HepG2 (cell line): ENCODE measurements around the gene NT5M. TPM values are rescaled to one million over a fixed set of nuclear protein-coding genes. Genes with fewer than 3 reads are reported as not detected.
A peak's percentile ranks its signal among the peaks of the same experiment; 100 is the strongest.

Source experiments
- ARNT2 ChIP-seq: sonication (generic); formaldehyde crosslinking; IDR thresholded peaks from 2 replicates; pipeline ENCODE4 v1.8.0; 2022; ENCODE audit warnings: mild to moderate bottlenecking, low read depth, missing genetic modification reagents, moderate library complexity
- ATF7 ChIP-seq, 2 experiments: fragments of 450-650 bp in 1 of 2; sonication (generic) in 1 of 2; formaldehyde crosslinking in 1 of 2; IDR thresholded peaks; 2 replicates each; pipeline versions ENCODE4 v1.4.0 to v1.6.1; 2016 to 2020; ENCODE audit warnings: antibody characterized with exemption in 1 of 2, mild to moderate bottlenecking in 1 of 2, missing genetic modification reagents in 1 of 2
- HNF4A ChIP-seq: sonication (generic); formaldehyde crosslinking; IDR thresholded peaks from 2 replicates; pipeline ENCODE4 v1.4.0; 2020; ENCODE audit warnings: missing genetic modification reagents
- KLF6 ChIP-seq: IDR thresholded peaks from 2 replicates; pipeline ENCODE4 v1.8.0; 2016; ENCODE audit warnings: missing biosample characterization, missing genetic modification reagents
- REPIN1 ChIP-seq: sonication (generic); formaldehyde crosslinking; IDR thresholded peaks from 2 replicates; pipeline ENCODE4 v1.8.0; 2022; ENCODE audit warnings: missing genetic modification reagents, low read depth, mild to moderate bottlenecking, borderline replicate concordance
- REXO4 ChIP-seq: sonication (generic); formaldehyde crosslinking; IDR thresholded peaks from 2 replicates; pipeline ENCODE4 v1.8.0; 2022; ENCODE audit warnings: missing genetic modification reagents, mild to moderate bottlenecking, borderline replicate concordance
- SIX1 ChIP-seq: sonication (generic); formaldehyde crosslinking; IDR thresholded peaks from 2 replicates; pipeline ENCODE4 v1.4.0; 2020; ENCODE audit warnings: missing genetic modification reagents, borderline replicate concordance
- ZFP1 ChIP-seq: IDR thresholded peaks from 2 replicates; pipeline ENCODE4 v1.6.1; 2016
- ZNF17 ChIP-seq: sonication (generic); formaldehyde crosslinking; IDR thresholded peaks from 2 replicates; pipeline ENCODE4 v1.5.0; 2020; ENCODE audit warnings: mild to moderate bottlenecking, missing genetic modification reagents
- ZNF460 ChIP-seq: sonication (generic); formaldehyde crosslinking; IDR thresholded peaks from 2 replicates; pipeline ENCODE4 v1.5.1; 2020; ENCODE audit warnings: missing genetic modification reagents, mild to moderate bottlenecking, borderline replicate concordance
- polyA plus RNA-seq, 8 experiments: library from polyadenylated mRNA; depleted of rRNA in 3 of 8; stranded (reverse) in 7 of 8; unstranded in 1 of 8; fragments of >200 nt; fragmentation: Illumina TruSeq in 4 of 8; extraction: Trizol in 4 of 8; gene quantifications; 2 replicates each; pipeline versions ENCODE4 v1.2.1 to v1.2.3, GENCODE V29; 2011 to 2016; ENCODE audit warnings: low read depth in 4 of 8, missing spikeins in 1 of 8, mixed read lengths in 1 of 8; ENCODE audit not compliant: insufficient read depth in 1 of 8
- total RNA-seq, 5 experiments: library from RNA; depleted of rRNA; stranded (reverse); fragments of >200 nt; fragmentation: Illumina TruSeq; extraction: Trizol; gene quantifications; 2 replicates each; pipeline ENCODE4 v1.2.3, GENCODE V29; 2016; ENCODE audit warnings: low read depth in 1 of 5
- TF ChIP-seq, protein P1 (sequence below): sonication (generic); formaldehyde crosslinking; IDR thresholded peaks from 2 replicates; pipeline ENCODE4 v1.5.0; 2020; ENCODE audit warnings: mild to moderate bottlenecking, low read depth, missing genetic modification reagents, borderline replicate concordance
- TF ChIP-seq, protein P2 (sequence below): sonication (generic); formaldehyde crosslinking; IDR thresholded peaks from 2 replicates; pipeline ENCODE4 v1.4.0; 2020; ENCODE audit warnings: missing genetic modification reagents, borderline replicate concordance
- TF ChIP-seq, protein P3 (sequence below): sonication (generic); formaldehyde crosslinking; IDR thresholded peaks from 2 replicates; pipeline ENCODE4 v1.9.0; 2021; ENCODE audit warnings: missing genetic modification reagents, mild to moderate bottlenecking, borderline replicate concordance
- TF ChIP-seq, protein P4 (sequence below), 2 experiments: sonication (generic) in 1 of 2; formaldehyde crosslinking in 1 of 2; IDR thresholded peaks; 2 replicates each; pipeline versions ENCODE4 v1.6.1 to v1.9.0; 2014 to 2022; ENCODE audit warnings: antibody characterized with exemption in 1 of 2, borderline replicate concordance in 1 of 2, inconsistent platforms in 1 of 2, low read depth in 1 of 2, missing genetic modification reagents in 1 of 2
- TF ChIP-seq, protein P5 (sequence below): IDR thresholded peaks from 2 replicates; pipeline ENCODE4 v1.6.1; 2016; ENCODE audit warnings: missing compliant biosample characterization, missing genetic modification reagents, borderline replicate concordance

Gene NT5M
- total and polyA plus RNA-seq, 2 of the 13 experiments (the other 11 are each of a cell fraction or from before 2014, with no cell fraction given): 0.55 to 0.78 TPM

DNA sequence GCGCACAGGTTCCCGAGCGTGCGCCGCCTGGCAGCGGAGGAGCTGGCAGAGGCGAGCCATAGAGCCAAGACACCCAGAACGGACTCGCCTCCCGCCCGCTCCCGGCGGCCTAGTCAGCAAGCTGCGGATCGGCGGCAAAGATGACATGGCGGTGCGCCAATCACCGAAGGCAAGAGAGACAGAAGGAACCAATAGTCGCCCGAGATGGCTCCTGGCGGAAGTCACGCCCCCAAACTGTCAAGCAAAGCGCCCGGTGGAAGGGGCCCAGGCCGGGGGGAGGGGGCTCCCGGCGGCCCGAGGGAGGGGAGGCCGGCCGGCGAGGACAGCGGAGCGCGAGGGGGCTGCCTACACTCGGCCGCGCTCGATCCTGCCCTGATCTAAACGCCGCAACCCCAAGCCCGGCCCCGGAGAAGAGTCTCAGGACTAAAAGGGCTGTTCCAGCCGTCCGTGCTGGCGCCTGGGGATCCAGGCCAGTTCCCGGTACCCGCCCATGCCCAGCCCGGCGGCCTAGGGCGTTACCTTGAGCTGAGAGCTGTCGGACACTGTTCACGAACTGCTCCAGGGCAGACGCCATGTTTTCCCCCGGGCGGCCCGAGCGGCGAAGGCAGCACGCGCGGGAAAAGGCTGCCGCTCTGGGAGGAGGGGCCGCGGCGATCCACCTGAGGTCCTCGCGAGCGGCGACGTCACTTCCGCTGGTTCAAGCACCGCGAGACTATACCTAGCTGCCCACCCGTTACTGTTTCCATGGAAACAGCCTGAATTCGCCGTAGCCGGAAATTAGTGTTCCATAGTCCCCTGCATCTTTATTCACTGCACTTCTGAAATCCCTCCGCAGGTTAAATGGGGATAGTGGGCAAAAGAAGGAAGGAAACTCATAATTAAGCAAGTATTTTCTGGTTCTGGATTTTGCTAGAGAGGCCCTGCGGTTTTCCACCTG, 22.3 kb upstream of the NT5M start, which contains the start of gene COPS3 (continued):
- TF ChIP-seq, protein P1, sequence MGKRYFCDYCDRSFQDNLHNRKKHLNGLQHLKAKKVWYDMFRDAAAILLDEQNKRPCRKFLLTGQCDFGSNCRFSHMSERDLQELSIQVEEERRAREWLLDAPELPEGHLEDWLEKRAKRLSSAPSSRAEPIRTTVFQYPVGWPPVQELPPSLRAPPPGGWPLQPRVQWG: no peak
- TF ChIP-seq, protein P2, sequence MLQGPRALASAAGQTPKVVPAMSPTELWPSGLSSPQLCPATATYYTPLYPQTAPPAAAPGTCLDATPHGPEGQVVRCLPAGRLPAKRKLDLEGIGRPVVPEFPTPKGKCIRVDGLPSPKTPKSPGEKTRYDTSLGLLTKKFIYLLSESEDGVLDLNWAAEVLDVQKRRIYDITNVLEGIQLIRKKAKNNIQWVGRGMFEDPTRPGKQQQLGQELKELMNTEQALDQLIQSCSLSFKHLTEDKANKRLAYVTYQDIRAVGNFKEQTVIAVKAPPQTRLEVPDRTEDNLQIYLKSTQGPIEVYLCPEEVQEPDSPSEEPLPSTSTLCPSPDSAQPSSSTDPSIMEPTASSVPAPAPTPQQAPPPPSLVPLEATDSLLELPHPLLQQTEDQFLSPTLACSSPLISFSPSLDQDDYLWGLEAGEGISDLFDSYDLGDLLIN: peak; percentile 92; the same call in 1 of the 2 replicates
- TF ChIP-seq, protein P3, sequence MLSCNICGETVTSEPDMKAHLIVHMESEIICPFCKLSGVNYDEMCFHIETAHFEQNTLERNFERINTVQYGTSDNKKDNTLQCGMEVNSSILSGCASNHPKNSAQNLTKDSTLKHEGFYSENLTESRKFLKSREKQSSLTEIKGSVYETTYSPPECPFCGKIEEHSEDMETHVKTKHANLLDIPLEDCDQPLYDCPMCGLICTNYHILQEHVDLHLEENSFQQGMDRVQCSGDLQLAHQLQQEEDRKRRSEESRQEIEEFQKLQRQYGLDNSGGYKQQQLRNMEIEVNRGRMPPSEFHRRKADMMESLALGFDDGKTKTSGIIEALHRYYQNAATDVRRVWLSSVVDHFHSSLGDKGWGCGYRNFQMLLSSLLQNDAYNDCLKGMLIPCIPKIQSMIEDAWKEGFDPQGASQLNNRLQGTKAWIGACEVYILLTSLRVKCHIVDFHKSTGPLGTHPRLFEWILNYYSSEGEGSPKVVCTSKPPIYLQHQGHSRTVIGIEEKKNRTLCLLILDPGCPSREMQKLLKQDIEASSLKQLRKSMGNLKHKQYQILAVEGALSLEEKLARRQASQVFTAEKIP (CRISPR knock-in tag): no peak
- no peak for TF ChIP-seq ZFP1 (CRISPR knock-in tag)
- TF ChIP-seq KLF6 (CRISPR knock-in tag): no peak
- TF ChIP-seq, protein P4, sequence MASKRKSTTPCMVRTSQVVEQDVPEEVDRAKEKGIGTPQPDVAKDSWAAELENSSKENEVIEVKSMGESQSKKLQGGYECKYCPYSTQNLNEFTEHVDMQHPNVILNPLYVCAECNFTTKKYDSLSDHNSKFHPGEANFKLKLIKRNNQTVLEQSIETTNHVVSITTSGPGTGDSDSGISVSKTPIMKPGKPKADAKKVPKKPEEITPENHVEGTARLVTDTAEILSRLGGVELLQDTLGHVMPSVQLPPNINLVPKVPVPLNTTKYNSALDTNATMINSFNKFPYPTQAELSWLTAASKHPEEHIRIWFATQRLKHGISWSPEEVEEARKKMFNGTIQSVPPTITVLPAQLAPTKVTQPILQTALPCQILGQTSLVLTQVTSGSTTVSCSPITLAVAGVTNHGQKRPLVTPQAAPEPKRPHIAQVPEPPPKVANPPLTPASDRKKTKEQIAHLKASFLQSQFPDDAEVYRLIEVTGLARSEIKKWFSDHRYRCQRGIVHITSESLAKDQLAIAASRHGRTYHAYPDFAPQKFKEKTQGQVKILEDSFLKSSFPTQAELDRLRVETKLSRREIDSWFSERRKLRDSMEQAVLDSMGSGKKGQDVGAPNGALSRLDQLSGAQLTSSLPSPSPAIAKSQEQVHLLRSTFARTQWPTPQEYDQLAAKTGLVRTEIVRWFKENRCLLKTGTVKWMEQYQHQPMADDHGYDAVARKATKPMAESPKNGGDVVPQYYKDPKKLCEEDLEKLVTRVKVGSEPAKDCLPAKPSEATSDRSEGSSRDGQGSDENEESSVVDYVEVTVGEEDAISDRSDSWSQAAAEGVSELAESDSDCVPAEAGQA (IDR thresholded peaks at IDR 0.05; ENCODE audit: low read depth): no peak
- TF ChIP-seq, protein P4 (CRISPR knock-in tag; IDR thresholded peaks at IDR 0.05; ENCODE audit: borderline replicate concordance): peak; percentile 35; the same call in 1 of the 2 replicates
- TF ChIP-seq REXO4: no peak
- TF ChIP-seq, protein P5, sequence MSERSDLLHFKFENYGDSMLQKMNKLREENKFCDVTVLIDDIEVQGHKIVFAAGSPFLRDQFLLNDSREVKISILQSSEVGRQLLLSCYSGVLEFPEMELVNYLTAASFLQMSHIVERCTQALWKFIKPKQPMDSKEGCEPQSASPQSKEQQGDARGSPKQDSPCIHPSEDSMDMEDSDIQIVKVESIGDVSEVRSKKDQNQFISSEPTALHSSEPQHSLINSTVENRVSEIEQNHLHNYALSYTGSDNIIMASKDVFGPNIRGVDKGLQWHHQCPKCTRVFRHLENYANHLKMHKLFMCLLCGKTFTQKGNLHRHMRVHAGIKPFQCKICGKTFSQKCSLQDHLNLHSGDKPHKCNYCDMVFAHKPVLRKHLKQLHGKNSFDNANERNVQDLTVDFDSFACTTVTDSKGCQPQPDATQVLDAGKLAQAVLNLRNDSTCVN (CRISPR knock-in tag): no peak
- TF ChIP-seq SIX1: no peak
- TF ChIP-seq ATF7 (IDR thresholded peaks at IDR 0.05): no peak
- TF ChIP-seq ATF7 (CRISPR knock-in tag; IDR thresholded peaks at IDR 0.05): no peak
- TF ChIP-seq ZNF17 (CRISPR knock-in tag): no peak
- TF ChIP-seq HNF4A: no peak
- TF ChIP-seq ARNT2 (CRISPR knock-in tag): peak; percentile 71
- TF ChIP-seq ZNF460 (CRISPR knock-in tag): no peak
- 0 out of 2 replicates have a peak, but pooled peaks have one; percentile 28 for TF ChIP-seq REPIN1
